NCI-H1105 treated with DMSO at 0.1 percent for 48 hours (cell line): ENCODE measurements around the gene PIGW.

Experiments used
- DNase-seq: peaks from one replicate; lab custom pipeline; 2025; lab: John Stamatoyannopoulos, UW

Gene PIGW

DNA sequence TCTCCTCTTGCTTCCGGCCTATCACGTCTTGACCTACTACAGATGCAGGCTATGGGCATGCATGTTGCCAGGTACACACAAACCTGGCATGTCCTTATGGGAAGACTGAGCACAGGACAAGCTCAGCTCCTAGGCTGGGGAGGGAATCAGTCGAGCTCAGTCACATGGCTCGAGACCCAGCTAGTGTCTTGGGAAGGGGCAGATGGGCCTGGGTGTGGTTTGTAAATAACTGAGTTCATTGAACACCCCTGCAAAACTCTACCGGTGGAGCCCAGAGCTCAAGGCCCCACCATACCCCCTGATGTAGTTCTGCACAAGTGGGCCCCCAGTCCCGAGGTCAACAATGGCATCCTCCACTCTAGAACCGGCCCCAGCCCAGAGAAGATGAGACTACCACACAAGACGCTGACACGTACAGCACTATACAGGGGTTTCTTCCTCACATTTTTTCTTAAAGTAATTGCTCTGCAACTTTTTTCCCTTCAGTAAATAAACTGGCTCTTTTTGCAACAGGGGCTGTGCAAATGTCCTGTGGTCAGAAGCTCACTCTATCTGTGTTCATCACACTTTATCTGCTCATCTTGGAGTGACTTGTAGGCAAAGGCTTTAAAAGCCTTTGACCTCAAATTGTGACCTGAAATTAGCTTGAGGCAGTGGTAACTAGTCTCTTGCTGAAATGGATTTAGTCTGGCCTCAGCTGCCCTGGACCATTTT is 25.4 kb upstream of the PIGW start:
- no peak for DNase-seq

DNA sequence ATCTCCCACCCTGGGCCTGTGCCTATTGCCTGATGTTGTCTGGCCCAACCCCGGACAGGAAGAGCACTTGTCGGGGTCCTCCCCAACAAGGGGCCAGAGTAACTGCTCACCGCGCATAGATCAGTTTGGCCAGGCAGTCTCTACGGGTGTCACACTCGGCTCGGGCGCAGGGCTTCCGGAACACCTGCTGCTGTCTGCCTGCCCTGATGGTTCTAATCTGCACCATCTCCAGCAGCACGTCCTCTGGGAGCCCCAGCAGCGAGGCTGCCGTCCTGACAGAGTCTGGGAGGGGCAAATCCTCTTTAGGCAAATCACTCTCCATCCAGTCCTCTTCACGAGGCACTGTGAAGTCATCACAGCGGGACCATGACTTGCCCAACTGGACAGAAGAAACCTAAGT is 24.2 kb upstream of the PIGW start:
- DNase-seq = no peak

DNA sequence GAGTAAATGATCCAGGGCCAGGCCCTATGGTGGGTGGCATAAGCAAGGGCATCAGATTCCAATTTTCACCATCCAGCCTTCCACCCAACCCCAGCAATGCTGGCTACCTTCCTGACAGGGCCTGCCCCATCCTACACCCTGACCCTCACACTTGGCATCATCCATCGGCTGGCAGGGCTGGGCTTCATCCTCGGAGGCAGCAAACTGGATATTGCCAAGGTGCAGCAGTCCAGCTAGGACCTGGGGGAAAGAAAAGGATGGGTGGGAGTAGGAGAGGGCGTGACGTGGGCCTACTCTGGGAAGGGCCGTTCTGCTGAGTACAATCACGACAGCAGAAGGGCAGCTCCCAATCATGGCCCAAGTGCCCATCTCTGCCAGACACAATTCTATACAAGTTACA is 23.6 kb upstream of the PIGW start:
- no peak for DNase-seq

- DNase-seq = no peak
Measured at GRCh38 chr17:36512641-36513040, 22.1 kb upstream of the PIGW start.

GRCh38 chr17:36514856-36515255 is 19.9 kb upstream of the PIGW start:
- no peak for DNase-seq

GRCh38 chr17:36515837-36516236 is 18.9 kb upstream of the PIGW start:
- no peak for DNase-seq

DNA sequence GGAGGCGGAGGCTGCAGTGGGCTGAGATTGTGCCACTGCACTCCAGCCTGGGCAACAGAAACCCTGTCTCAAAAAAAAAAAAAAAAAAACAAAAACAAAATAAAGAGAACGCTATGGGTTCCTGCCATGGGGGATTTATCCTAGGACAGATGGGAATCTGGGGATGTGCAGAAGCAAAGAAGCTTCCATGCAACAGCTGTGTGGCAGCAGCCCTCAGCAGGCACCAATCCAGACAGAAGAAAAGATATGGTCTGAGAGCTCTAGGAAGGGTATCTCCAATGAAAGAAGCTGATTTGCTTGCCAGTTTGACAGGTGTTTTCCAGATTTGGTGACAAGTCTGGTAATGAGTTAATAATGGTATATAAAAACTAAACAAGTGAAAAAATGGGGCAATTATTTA is 11.7 kb upstream of the PIGW start:
- DNase-seq = no peak

DNA sequence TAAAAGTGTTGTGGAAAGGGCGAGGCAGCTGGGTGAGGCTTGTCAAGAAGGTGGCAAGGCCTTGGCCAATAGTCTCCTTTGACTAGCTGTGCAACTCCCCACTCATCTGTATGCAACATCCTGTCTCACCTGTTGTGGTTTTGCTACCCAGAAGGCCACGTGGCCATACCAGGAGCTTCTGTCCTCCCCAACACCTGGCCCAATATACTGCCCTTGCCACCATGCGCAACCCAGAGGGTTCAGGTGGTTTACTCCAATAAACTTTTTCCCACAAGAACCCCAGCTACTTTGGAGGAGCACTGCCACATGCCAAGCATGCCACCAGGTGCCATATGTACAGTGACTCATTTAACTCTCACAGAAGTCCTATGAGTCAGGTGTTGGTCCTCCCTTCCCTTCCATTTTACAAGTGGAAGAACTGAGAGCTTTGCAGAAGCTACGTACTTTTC is 10.3 kb upstream of the PIGW start:
- no peak for DNase-seq

GRCh38 chr17:36525113-36525512 is 9.7 kb upstream of the PIGW start:
- DNase-seq = no peak

DNA sequence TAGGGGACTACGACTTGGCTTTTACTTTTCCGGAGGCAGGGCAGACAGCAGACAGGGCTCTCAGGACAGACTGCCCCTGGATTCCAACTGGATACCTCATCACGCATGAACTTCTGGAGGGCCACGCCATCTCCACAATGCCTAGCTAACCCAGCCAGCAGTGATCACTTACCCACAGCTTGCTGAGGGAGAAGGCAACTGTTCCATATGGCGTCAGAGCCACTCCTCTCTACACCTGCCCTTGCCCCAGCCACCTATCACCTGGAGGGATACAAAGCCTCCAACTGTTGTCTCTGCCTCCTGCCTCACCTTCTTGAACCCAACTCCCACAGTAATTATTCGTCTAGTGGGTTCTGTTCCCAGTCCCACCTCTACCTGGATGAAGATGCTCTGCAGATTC is 8.9 kb upstream of the PIGW start:
- DNase-seq = no peak

- DNase-seq = no peak
Measured at GRCh38 chr17:36527621-36528250, 7.1 kb upstream of the PIGW start.

DNA sequence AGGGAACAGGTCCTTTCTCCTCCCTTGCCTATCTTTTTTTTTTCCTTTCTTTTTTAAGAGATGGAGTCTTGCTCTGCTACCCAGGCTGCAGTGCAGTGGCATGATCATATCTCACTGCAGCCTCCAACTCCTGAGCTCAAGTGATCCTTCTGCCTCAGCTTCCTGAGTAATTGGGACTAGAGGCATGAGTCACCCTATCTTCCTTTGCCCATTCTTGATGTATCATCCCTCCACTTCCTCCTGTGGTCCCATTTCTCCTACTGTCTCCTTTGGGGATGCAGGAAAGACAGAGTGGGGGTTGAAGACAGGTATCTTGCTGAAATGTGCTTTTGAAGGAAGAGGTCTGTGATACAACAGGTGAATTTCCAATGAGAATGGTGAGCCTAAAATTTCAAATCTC is 5.7 kb upstream of the PIGW start:
- DNase-seq = no peak

GRCh38 chr17:36532435-36532975 is 2.3 kb upstream of the PIGW start:
- no peak for DNase-seq

DNA sequence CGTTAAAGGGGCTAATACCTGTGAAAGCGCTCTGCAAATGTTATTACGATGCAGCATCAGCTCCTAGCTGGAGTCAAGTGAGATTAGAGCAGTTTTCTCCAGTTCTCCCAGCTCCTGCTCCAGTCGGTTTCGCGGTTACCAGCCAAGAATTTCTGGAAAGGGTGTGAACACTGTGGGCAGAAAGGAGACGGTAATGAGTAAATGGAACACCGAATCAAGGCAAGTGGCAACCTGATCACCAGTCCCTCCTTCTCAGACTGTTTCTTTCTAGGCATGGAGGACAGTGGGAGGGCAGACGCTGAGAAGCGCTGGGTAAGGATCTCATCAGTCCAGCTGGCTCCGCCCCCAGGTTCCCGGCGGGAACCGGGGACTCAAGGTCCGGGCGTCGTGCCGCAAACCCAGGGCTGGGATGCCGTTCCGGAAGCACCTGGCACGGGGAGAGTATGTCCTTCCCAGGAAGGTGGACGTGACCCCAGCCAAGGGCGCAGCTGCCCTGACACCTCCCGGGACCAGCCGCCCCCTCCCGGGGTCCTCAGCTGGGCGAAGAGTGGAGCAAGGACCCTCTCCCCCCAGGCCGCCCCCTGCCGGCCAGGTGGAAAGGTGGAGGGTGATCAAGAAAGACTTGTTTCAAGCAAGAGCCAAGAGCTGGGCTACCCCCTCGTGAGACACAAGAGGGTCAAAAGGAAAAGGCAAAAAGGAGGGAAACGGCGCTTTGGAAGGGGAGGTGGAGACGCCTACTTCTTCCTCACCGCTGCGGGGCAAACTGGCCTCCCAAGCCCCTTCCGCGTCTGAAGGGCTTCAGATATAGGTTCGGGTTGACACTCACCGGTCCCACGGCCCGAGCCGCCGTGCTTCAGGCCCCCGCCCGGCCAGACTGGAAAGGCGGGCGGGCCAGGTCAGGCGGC is 600 bp upstream of the PIGW start:
- peak; percentile 60 for DNase-seq

- no peak for DNase-seq
Measured at GRCh38 chr17:36535669-36536081, 888 bp downstream of the PIGW start.

GRCh38 chr17:36540696-36541095 is 5.9 kb downstream of the PIGW start:
- no peak for DNase-seq

DNA sequence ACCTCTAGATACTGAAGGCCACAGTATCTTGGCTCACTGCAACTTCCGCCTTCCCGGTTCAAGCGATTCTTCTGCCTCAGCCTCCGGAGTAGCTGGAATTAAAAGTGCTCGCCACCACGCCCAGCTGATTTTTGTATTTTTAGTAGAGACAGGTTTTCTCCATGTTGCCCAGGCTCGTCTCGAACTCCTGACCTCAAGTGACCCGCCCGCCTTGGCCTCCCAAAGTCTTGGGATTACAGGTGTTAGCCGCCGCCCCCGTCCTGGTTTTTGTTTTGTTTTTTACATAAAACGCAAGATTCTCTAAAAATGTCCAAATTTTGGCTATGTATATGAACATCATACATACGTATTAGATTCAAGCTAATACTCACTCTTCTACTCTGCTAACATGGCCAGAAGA is 8.0 kb downstream of the PIGW start:
- no peak for DNase-seq

GRCh38 chr17:36544044-36544306 is 9.2 kb downstream of the PIGW start:
- peak; percentile 3 for DNase-seq

DNA sequence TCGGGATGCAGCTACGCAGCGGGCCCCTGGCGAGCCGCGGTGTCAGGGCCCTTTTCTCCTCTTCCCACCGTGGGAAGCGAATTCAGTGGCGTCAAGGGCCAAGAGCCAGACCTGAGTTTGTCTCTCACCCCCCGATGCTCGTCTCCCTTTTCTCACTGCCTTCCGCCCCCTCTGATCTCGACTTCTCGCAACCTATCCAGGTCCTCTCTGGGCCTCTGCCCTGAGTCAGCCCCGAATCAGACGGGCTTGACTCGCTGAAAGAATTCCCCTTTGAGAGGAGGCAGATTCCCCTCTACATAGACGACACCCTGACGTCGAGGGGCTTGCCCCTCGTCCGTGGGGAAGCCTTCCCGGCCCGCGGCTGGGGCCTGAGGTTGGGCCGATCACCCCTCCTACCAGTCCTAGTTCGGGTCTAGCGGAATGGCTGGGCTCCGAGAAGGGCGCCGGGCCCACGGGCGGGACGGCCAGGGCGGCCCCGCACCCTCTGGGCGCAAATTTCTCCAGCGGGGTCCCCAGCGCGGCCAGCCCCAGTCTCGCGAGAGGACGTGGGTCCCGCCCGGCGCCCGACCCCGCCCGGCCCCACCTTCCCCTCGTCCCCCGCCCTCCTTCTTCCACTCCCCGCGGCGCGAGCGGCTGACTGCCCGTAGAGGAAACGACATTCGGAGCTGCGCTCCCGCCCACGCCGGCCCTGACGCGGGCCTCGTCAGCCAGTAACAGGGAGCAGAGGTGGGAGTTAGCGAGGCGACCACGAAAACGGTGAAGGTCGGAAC is 9.7 kb downstream of the PIGW start, which contains the start of gene GGNBP2:
Gene GGNBP2, plus strand, starts transcription at position 613 of the 770 bp plus-strand sequence. CDS start 806 bp downstream, outside the sequence.
- DNase-seq = peak; percentile 75

- peak; percentile 74 for DNase-seq
Measured at GRCh38 chr17:36545077-36545464, 10.3 kb downstream of the PIGW start.

DNA sequence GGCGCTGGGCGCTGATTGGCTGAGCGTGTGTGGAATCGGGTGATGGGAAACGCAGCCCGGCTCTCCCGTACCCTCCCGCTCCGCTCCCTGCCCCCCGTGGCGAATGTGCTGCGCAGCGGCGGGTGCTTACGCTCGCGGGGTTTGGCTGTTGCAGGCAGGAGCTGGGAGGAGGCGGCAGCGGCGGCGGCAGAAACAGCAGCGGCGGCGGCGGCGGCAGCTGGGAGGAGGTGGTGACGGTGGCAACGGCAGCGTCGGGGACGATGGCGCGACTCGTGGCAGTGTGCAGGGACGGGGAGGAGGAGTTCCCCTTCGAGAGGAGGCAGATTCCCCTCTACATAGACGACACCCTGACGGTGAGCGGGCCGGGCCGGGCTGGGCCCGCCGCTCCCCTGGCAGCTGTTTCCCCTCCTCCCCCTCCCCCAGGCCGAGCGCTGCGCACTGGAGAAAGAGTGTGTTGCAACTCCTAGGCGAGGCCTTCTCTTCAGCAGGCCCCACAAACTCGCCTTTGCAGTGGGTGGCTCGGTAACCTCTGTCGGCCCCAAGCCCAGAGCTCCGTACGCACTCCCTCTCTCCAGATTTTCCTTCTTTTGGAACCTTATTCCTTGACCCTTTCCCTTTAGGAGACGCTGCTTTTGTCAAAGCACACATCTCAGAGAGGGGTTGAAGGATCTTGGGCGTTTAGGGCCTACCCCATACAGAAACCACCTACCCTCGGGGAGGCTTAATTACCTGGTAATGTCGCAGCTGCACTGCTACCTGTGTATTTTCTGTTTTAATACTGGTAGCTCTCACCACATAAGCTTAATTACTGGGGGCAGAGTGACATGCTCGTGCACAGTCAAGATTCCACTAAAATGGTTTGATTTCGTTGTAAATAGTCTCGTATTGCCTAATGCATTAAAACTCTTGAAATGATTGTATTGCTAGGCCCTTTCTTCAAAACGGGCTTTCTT is 11.0 kb downstream of the PIGW start:
- DNase-seq = peak; percentile 86
